ENCODE data around the gene RER1.

Gene RER1

GRCh38 chr1:2354511-2355372 lies 36.9 kb upstream of the RER1 start:
- no peak for DNase-seq

GRCh38 chr1:2355373-2356261 lies 36.0 kb upstream of the RER1 start:
- no peak for DNase-seq

- no peak for DNase-seq
These were observed 35.2 kb upstream of the RER1 start for GRCh38 chr1:2356401-2356800.

GRCh38 chr1:2356911-2357845 lies 34.5 kb upstream of the RER1 start:
- DNase-seq = no peak

- no peak for DNase-seq
These were observed 33.6 kb upstream of the RER1 start for GRCh38 chr1:2358072-2358471.

- DNase-seq = no peak
These were observed 32.7 kb upstream of the RER1 start for GRCh38 chr1:2358651-2359640.

- peak; percentile 26 for DNase-seq
These were observed 30.9 kb upstream of the RER1 start for GRCh38 chr1:2360588-2361364.

- no peak for DNase-seq
These were observed 27.7 kb upstream of the RER1 start for GRCh38 chr1:2363847-2364513.

GRCh38 chr1:2368053-2368744 lies 23.4 kb upstream of the RER1 start:
- no peak for DNase-seq

- peak; percentile 63 for DNase-seq
These were observed 18.8 kb upstream of the RER1 start for GRCh38 chr1:2372551-2373490.

- DNase-seq = no peak
These were observed 17.9 kb upstream of the RER1 start for GRCh38 chr1:2373551-2374251.

GRCh38 chr1:2374252-2375155 lies 17.1 kb upstream of the RER1 start:
- DNase-seq = no peak

GRCh38 chr1:2375246-2375922 lies 16.3 kb upstream of the RER1 start:
- no peak for DNase-seq

- DNase-seq = no peak
These were observed 15.7 kb upstream of the RER1 start for GRCh38 chr1:2375923-2376260.

GRCh38 chr1:2376261-2376741 lies 15.3 kb upstream of the RER1 start:
- DNase-seq = no peak

All from EL (cell line).